K562 (cell line): ENCODE results near the gene NR5A2. TPM values are rescaled to one million over a fixed set of nuclear protein-coding genes. Genes with fewer than 3 reads are reported as not detected.

ENCODE experiments used
- NFIX ChIP-seq: fragments of 250-450 bp; sonication (Bioruptor Pico); IDR thresholded peaks from 2 replicates; pipeline ENCODE4 v1.4.0; 2020; ENCODE audit warnings: low read depth, mild to moderate bottlenecking, moderate library complexity
- RBM17 ChIP-seq: fragments of 200-400 bp; formaldehyde crosslinking; IDR thresholded peaks from 2 replicates; pipeline ENCODE4 v1.6.1; 2017; ENCODE audit warnings: low read depth, mild to moderate bottlenecking, low read length, borderline replicate concordance
- RBM34 ChIP-seq: fragments of 200-400 bp; formaldehyde crosslinking; IDR thresholded peaks from 2 replicates; pipeline ENCODE4 v1.6.1; 2018; ENCODE audit warnings: low read length, borderline replicate concordance; ENCODE audit not compliant: insufficient read depth
- SRSF1 ChIP-seq: fragments of 200-400 bp; formaldehyde crosslinking; IDR thresholded peaks from 2 replicates; pipeline ENCODE4 v1.6.1; 2017; ENCODE audit warnings: mild to moderate bottlenecking, low read depth, low read length, moderate library complexity
- polyA plus RNA-seq, 8 experiments: library from polyadenylated mRNA; depleted of rRNA in 4 of 8; stranded (reverse) in 5 of 8; unstranded in 3 of 8; fragments of >200 nt; fragmentation: Nextera tagmentation in 2 of 8; fragmentation: Illumina TruSeq in 1 of 8; extraction: Ambion mirVana in 2 of 8; extraction: Trizol in 1 of 8; gene quantifications; 2 replicates each; pipeline versions ENCODE4 v1.2.1 to v1.2.3, GENCODE V29; 2011 to 2014; ENCODE audit warnings: inconsistent platforms in 1 of 8, missing spikeins in 1 of 8
- total RNA-seq, 7 experiments: library from RNA; depleted of rRNA in 6 of 7; stranded (reverse); fragments of >200 nt in 6 of 7; fragmentation: Illumina TruSeq in 2 of 7; extraction: Trizol in 2 of 7; gene quantifications; 2 replicates each; pipeline versions ENCODE4 v1.2.1 to v1.2.3, GENCODE V29; 2011 to 2021; ENCODE audit warnings: low replicate concordance in 1 of 7
- TF ChIP-seq, protein P1 (sequence below): fragments of 200-400 bp; formaldehyde crosslinking; IDR thresholded peaks from 2 replicates; pipeline ENCODE4 v1.6.1; 2017; ENCODE audit warnings: mild to moderate bottlenecking, low read depth, low read length, moderate library complexity
- TF ChIP-seq, protein P2 (sequence below): fragments of 450-650 bp; IDR thresholded peaks from 2 replicates; pipeline ENCODE4 v1.6.1; 2016; ENCODE audit warnings: mild to moderate bottlenecking, moderate library complexity
- TF ChIP-seq, protein P3 (sequence below): sonication (generic); formaldehyde crosslinking; IDR thresholded peaks from 2 replicates; pipeline ENCODE4 v1.8.0; 2023; ENCODE audit warnings: mild to moderate bottlenecking, missing genetic modification reagents

The NR5A2 gene
- total and polyA plus RNA-seq, 9 of the 15 experiments (the other 6 are each of a cell fraction or from before 2014, with no cell fraction given), result 0.13 to 0.40 (median 0.29) TPM

DNA sequence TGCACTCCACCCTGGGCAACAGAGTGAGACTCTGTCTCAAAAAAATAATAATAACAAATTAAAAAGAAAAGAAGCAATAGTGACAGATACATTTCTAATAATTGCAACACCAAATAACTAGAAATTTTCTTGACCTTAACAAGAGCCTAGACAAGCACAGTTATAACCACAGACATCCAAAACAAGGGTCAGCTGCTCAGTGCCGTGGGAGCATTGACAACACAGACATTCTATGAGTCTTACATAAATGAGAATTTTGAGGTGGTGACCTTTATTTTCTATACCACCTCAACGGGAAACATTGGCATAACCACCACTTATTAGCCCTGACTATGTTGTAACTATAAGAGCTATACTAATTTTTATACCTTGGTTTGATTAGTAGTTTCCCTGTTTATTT, 156.1 kb downstream of the NR5A2 start (continued):
- TF ChIP-seq RBM34 (no peak), RBM17 (no peak), SRSF1 (no peak), NFIX (CRISPR knock-in tag) (no peak)
- TF ChIP-seq, protein P1, sequence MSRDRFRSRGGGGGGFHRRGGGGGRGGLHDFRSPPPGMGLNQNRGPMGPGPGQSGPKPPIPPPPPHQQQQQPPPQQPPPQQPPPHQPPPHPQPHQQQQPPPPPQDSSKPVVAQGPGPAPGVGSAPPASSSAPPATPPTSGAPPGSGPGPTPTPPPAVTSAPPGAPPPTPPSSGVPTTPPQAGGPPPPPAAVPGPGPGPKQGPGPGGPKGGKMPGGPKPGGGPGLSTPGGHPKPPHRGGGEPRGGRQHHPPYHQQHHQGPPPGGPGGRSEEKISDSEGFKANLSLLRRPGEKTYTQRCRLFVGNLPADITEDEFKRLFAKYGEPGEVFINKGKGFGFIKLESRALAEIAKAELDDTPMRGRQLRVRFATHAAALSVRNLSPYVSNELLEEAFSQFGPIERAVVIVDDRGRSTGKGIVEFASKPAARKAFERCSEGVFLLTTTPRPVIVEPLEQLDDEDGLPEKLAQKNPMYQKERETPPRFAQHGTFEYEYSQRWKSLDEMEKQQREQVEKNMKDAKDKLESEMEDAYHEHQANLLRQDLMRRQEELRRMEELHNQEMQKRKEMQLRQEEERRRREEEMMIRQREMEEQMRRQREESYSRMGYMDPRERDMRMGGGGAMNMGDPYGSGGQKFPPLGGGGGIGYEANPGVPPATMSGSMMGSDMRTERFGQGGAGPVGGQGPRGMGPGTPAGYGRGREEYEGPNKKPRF, result no peak
- TF ChIP-seq, protein P2, sequence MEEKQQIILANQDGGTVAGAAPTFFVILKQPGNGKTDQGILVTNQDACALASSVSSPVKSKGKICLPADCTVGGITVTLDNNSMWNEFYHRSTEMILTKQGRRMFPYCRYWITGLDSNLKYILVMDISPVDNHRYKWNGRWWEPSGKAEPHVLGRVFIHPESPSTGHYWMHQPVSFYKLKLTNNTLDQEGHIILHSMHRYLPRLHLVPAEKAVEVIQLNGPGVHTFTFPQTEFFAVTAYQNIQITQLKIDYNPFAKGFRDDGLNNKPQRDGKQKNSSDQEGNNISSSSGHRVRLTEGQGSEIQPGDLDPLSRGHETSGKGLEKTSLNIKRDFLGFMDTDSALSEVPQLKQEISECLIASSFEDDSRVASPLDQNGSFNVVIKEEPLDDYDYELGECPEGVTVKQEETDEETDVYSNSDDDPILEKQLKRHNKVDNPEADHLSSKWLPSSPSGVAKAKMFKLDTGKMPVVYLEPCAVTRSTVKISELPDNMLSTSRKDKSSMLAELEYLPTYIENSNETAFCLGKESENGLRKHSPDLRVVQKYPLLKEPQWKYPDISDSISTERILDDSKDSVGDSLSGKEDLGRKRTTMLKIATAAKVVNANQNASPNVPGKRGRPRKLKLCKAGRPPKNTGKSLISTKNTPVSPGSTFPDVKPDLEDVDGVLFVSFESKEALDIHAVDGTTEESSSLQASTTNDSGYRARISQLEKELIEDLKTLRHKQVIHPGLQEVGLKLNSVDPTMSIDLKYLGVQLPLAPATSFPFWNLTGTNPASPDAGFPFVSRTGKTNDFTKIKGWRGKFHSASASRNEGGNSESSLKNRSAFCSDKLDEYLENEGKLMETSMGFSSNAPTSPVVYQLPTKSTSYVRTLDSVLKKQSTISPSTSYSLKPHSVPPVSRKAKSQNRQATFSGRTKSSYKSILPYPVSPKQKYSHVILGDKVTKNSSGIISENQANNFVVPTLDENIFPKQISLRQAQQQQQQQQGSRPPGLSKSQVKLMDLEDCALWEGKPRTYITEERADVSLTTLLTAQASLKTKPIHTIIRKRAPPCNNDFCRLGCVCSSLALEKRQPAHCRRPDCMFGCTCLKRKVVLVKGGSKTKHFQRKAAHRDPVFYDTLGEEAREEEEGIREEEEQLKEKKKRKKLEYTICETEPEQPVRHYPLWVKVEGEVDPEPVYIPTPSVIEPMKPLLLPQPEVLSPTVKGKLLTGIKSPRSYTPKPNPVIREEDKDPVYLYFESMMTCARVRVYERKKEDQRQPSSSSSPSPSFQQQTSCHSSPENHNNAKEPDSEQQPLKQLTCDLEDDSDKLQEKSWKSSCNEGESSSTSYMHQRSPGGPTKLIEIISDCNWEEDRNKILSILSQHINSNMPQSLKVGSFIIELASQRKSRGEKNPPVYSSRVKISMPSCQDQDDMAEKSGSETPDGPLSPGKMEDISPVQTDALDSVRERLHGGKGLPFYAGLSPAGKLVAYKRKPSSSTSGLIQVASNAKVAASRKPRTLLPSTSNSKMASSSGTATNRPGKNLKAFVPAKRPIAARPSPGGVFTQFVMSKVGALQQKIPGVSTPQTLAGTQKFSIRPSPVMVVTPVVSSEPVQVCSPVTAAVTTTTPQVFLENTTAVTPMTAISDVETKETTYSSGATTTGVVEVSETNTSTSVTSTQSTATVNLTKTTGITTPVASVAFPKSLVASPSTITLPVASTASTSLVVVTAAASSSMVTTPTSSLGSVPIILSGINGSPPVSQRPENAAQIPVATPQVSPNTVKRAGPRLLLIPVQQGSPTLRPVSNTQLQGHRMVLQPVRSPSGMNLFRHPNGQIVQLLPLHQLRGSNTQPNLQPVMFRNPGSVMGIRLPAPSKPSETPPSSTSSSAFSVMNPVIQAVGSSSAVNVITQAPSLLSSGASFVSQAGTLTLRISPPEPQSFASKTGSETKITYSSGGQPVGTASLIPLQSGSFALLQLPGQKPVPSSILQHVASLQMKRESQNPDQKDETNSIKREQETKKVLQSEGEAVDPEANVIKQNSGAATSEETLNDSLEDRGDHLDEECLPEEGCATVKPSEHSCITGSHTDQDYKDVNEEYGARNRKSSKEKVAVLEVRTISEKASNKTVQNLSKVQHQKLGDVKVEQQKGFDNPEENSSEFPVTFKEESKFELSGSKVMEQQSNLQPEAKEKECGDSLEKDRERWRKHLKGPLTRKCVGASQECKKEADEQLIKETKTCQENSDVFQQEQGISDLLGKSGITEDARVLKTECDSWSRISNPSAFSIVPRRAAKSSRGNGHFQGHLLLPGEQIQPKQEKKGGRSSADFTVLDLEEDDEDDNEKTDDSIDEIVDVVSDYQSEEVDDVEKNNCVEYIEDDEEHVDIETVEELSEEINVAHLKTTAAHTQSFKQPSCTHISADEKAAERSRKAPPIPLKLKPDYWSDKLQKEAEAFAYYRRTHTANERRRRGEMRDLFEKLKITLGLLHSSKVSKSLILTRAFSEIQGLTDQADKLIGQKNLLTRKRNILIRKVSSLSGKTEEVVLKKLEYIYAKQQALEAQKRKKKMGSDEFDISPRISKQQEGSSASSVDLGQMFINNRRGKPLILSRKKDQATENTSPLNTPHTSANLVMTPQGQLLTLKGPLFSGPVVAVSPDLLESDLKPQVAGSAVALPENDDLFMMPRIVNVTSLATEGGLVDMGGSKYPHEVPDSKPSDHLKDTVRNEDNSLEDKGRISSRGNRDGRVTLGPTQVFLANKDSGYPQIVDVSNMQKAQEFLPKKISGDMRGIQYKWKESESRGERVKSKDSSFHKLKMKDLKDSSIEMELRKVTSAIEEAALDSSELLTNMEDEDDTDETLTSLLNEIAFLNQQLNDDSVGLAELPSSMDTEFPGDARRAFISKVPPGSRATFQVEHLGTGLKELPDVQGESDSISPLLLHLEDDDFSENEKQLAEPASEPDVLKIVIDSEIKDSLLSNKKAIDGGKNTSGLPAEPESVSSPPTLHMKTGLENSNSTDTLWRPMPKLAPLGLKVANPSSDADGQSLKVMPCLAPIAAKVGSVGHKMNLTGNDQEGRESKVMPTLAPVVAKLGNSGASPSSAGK, result no peak
- TF ChIP-seq, protein P3, sequence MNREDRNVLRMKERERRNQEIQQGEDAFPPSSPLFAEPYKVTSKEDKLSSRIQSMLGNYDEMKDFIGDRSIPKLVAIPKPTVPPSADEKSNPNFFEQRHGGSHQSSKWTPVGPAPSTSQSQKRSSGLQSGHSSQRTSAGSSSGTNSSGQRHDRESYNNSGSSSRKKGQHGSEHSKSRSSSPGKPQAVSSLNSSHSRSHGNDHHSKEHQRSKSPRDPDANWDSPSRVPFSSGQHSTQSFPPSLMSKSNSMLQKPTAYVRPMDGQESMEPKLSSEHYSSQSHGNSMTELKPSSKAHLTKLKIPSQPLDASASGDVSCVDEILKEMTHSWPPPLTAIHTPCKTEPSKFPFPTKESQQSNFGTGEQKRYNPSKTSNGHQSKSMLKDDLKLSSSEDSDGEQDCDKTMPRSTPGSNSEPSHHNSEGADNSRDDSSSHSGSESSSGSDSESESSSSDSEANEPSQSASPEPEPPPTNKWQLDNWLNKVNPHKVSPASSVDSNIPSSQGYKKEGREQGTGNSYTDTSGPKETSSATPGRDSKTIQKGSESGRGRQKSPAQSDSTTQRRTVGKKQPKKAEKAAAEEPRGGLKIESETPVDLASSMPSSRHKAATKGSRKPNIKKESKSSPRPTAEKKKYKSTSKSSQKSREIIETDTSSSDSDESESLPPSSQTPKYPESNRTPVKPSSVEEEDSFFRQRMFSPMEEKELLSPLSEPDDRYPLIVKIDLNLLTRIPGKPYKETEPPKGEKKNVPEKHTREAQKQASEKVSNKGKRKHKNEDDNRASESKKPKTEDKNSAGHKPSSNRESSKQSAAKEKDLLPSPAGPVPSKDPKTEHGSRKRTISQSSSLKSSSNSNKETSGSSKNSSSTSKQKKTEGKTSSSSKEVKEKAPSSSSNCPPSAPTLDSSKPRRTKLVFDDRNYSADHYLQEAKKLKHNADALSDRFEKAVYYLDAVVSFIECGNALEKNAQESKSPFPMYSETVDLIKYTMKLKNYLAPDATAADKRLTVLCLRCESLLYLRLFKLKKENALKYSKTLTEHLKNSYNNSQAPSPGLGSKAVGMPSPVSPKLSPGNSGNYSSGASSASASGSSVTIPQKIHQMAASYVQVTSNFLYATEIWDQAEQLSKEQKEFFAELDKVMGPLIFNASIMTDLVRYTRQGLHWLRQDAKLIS, result no peak
